A549 treated with dexamethasone at 1 μM for 4 hours (cell line): ENCODE results near the gene UQCRH. TPM values are rescaled to one million over a fixed set of nuclear protein-coding genes. Genes with fewer than 3 reads are reported as not detected.

Experiments
- total RNA-seq: library from RNA; stranded (reverse); fragments of 200-300 nt; extraction: Qiagen RNA extraction; gene quantifications from 5 replicates; pipeline ENCODE4 v1.2.3, GENCODE V29; 2022

UQCRH gene
- total RNA-seq = 341 to 613 TPM (median 363 TPM) in 5 replicates

GRCh38 chr1:46303038-46303871 is at the start of gene UQCRH, which contains the start of gene LRRC41:
Gene UQCRH (plus strand): TSS chr1:46303698. CDS start chr1:46303767, 69 bp downstream.
Gene LRRC41 (minus strand): TSS chr1:46303616. CDS start chr1:46303322, 294 bp downstream.

GRCh38 chr1:46340404-46341221 is 37.1 kb downstream of the UQCRH start, which contains the start of gene NSUN4:
Gene NSUN4 (plus strand): TSS chr1:46340807. CDS start chr1:46340827, 20 bp downstream.

Other genes starting within 250 kb of the UQCRH start
- 1.8 to 2.2 TPM (median 1.8 TPM) in 5 replicates for gene PIK3R3, start 171.1 kb upstream of the UQCRH start, total RNA-seq
- 1.7 to 2.6 TPM (median 2.3 TPM) in 5 replicates for gene TSPAN1, start 128.6 kb upstream of the UQCRH start, total RNA-seq
- gene P3R3URF, start 127.2 kb upstream of the UQCRH start, total RNA-seq = not detected in 5 replicates
- gene POMGNT1, start 105.3 kb upstream of the UQCRH start, total RNA-seq = 36.0 to 48.3 TPM (median 46.7 TPM) in 5 replicates
- 0.05 TPM in 1 of 5 replicates, not detected in the others for gene LURAP1, start 100.4 kb upstream of the UQCRH start, total RNA-seq
- 8.8 to 10.4 TPM (median 9.1 TPM) in 5 replicates for gene RAD54L, start 55.9 kb upstream of the UQCRH start, total RNA-seq
- 34.2 to 45.2 TPM (median 43.9 TPM) in 5 replicates for gene LRRC41, start 82 bp upstream of the UQCRH start, total RNA-seq
- gene NSUN4, start 37.1 kb downstream of the UQCRH start, total RNA-seq = 10.5 to 15.4 TPM (median 14.4 TPM) in 5 replicates
- 0.48 to 1.2 TPM (median 0.79 TPM) in 5 replicates for gene FAAH, start 90.6 kb downstream of the UQCRH start, total RNA-seq
- 0.55 to 1.0 TPM (median 0.87 TPM) in 5 replicates for gene DMBX1, start 186.1 kb downstream of the UQCRH start, total RNA-seq
- gene KNCN, start 247.9 kb downstream of the UQCRH start, total RNA-seq = not detected in 5 replicates